Suprapubic skin (tissue), 4 donors: Measurements from ENCODE around the gene C22orf39. TPM values are rescaled to one million over a fixed set of nuclear protein-coding genes. Genes with fewer than 3 reads are reported as not detected.

Experiments
- DNase-seq, 2 donors: peaks; one replicate each; pipeline ENCODE4 v3.0.0-alpha.2; 2019; ENCODE audit warnings: low spot score in 2 of 2
- H3K27ac ChIP-seq: fragments of 200-600 bp; sonication (generic); one replicate; pipeline ENCODE4 v1.5.1; 2019
- H3K27me3 ChIP-seq: fragments of 200-600 bp; sonication (generic); one replicate; pipeline ENCODE4 v1.5.1; 2019
- H3K36me3 ChIP-seq: fragments of 200-600 bp; sonication (generic); one replicate; pipeline ENCODE4 v1.5.1; 2019
- H3K4me1 ChIP-seq: fragments of 200-600 bp; sonication (generic); one replicate; pipeline ENCODE4 v1.5.1; 2019
- H3K4me3 ChIP-seq: fragments of 200-600 bp; sonication (generic); one replicate; pipeline ENCODE4 v1.5.1; 2019; ENCODE audit warnings: mild to moderate bottlenecking
- H3K9me3 ChIP-seq: fragments of 200-600 bp; sonication (generic); one replicate; pipeline ENCODE4 v1.5.1; 2019
- CTCF ChIP-seq, 2 donors: fragments of 200-600 bp in 1 of 2; fragments of 450-650 bp in 1 of 2; sonication (generic) in 1 of 2; IDR thresholded peaks; one replicate each; pipeline ENCODE4 v1.5.1; 2016 to 2019; ENCODE audit warnings: antibody characterized with exemption in 2 of 2, mild to moderate bottlenecking in 1 of 2, moderate library complexity in 1 of 2
- EP300 ChIP-seq: sonication (generic); formaldehyde crosslinking; IDR thresholded peaks from one replicate; pipeline ENCODE4 v1.6.1; 2017; ENCODE audit warnings: antibody characterized with exemption
- POLR2A ChIP-seq, 2 donors: fragments of 450-650 bp; IDR thresholded peaks; one replicate each; pipeline ENCODE4 v1.6.1; 2017; ENCODE audit warnings: antibody characterized with exemption in 2 of 2, mild to moderate bottlenecking in 2 of 2, moderate library complexity in 2 of 2
- POLR2AphosphoS5 ChIP-seq, 3 donors: sonication (generic); formaldehyde crosslinking; IDR thresholded peaks; one replicate each; pipeline ENCODE4 v1.6.1; 2017; ENCODE audit warnings: antibody characterized with exemption in 3 of 3
- WGBS: methylation state at CpG from one replicate; pipeline ENCODE4 v1.1.5; 2018; 5-methylcytosine and 5-hydroxymethylcytosine counted together
- total RNA-seq, 4 donors: library from RNA; depleted of rRNA; stranded (reverse); fragments of >200 nt; gene quantifications; one replicate each; pipeline ENCODE4 v1.1.0, GENCODE V29; 2016

C22orf39 gene
- total RNA-seq, 4 donors from 2014 or later: 49.4 to 67.0 (median 51.7) TPM

- DNase-seq: no peak
- WGBS: 98% methylated on average over 4 of the region's 4 CpGs
- no peak for TF ChIP-seq POLR2AphosphoS5 (IDR thresholded peaks at IDR 0.05)
- no peak for TF ChIP-seq EP300
- TF ChIP-seq CTCF (IDR thresholded peaks at IDR 0.05): no peak
- TF ChIP-seq POLR2A (IDR thresholded peaks at IDR 0.05): no peak
- Histone ChIP-seq H3K27me3 (no peaks in the 10 kb centered on the region), H3K27ac (no peak overlapping the region), H3K36me3 (peaks cover 26% of the 10 kb centered on the region), H3K4me3 (no peak overlapping the region), H3K9me3 (no peaks in the 10 kb centered on the region), H3K4me1 (no peaks in the 10 kb centered on the region)
These were observed 35.0 kb downstream of the C22orf39 start for GRCh38 chr22:19412478-19412877.

GRCh38 chr22:19411690-19412045 lies 35.8 kb downstream of the C22orf39 start:
- 100% methylated on average over 1 of the region's 1 CpG for WGBS
- DNase-seq: no peak

GRCh38 chr22:19410941-19411689 lies 36.4 kb downstream of the C22orf39 start:
- H3K36me3 ChIP-seq: peaks cover 39% of the 10 kb centered on the region
- no peaks in the 10 kb centered on the region for H3K27me3 ChIP-seq
- H3K9me3 ChIP-seq: no peaks in the 10 kb centered on the region
- TF ChIP-seq POLR2AphosphoS5 (IDR thresholded peaks at IDR 0.05) (no peak), CTCF (IDR thresholded peaks at IDR 0.05) (no peak), EP300 (no peak), POLR2A (IDR thresholded peaks at IDR 0.05) (no peak)
- no peak for DNase-seq
- H3K4me3 ChIP-seq: no peak overlapping the region
- H3K27ac ChIP-seq: no peak overlapping the region
- 90% methylated on average over 6 of the region's 6 CpGs for WGBS
- no peaks in the 10 kb centered on the region for H3K4me1 ChIP-seq

More at GRCh38 chr22:19411690-19412045, 35.8 kb downstream of the C22orf39 start:
- Histone ChIP-seq H3K4me1 (no peaks in the 10 kb centered on the region), H3K9me3 (no peaks in the 10 kb centered on the region), H3K36me3 (peaks cover 34% of the 10 kb centered on the region), H3K27me3 (no peaks in the 10 kb centered on the region), H3K27ac (no peak overlapping the region), H3K4me3 (no peak overlapping the region)
- TF ChIP-seq POLR2A (IDR thresholded peaks at IDR 0.05) (no peak), EP300 (no peak), POLR2AphosphoS5 (IDR thresholded peaks at IDR 0.05) (no peak), CTCF (IDR thresholded peaks at IDR 0.05) (no peak)

- Histone ChIP-seq H3K27me3 (no peaks in the 10 kb centered on the region), H3K36me3 (peaks cover 58% of the 10 kb centered on the region), H3K4me3 (no peak overlapping the region), H3K27ac (no peak overlapping the region), H3K4me1 (no peaks in the 10 kb centered on the region), H3K9me3 (no peaks in the 10 kb centered on the region)
- WGBS: 95% methylated on average over 9 of the region's 16 CpGs
- DNase-seq: no peak
- no peak for TF ChIP-seq EP300
- no peak for TF ChIP-seq POLR2AphosphoS5 (IDR thresholded peaks at IDR 0.05)
- no peak for TF ChIP-seq POLR2A (IDR thresholded peaks at IDR 0.05)
- no peak for TF ChIP-seq CTCF (IDR thresholded peaks at IDR 0.05)
These were observed 39.6 kb downstream of the C22orf39 start for GRCh38 chr22:19407649-19408606.

GRCh38 chr22:19406846-19407245 lies 40.7 kb downstream of the C22orf39 start:
- H3K4me3 ChIP-seq: no peak overlapping the region
- H3K27ac ChIP-seq: no peak overlapping the region
- 95% methylated on average over 4 of the region's 4 CpGs for WGBS
- no peak for DNase-seq
- H3K4me1 ChIP-seq: no peaks in the 10 kb centered on the region
- TF ChIP-seq EP300 (no peak), CTCF (IDR thresholded peaks at IDR 0.05) (no peak), POLR2AphosphoS5 (IDR thresholded peaks at IDR 0.05) (no peak), POLR2A (IDR thresholded peaks at IDR 0.05) (no peak)
- no peaks in the 10 kb centered on the region for H3K27me3 ChIP-seq
- peaks cover 59% of the 10 kb centered on the region for H3K36me3 ChIP-seq
- no peaks in the 10 kb centered on the region for H3K9me3 ChIP-seq
